ENCODE results near the gene UCK2.
"Not testable (repeated sequence)": the region's sequence is repeated elsewhere in the genome, so short reads cannot be mapped to it uniquely, and the experiment has no call there.

UCK2 gene

GRCh38 chr1:165827268-165828102, at the start of gene UCK2:
Gene UCK2 (plus strand): TSS chr1:165827614. CDS start chr1:165827834, 220 bp downstream.
- DNase-seq, result peak; percentile 95

- not testable (repeated sequence) for DNase-seq
These were observed 49.2 kb upstream of the UCK2 start for GRCh38 chr1:165778197-165778596.

GRCh38 chr1:165783519-165783918, 43.9 kb upstream of the UCK2 start:
- not testable (repeated sequence) for DNase-seq

- DNase-seq, result no peak
These were observed 39.7 kb upstream of the UCK2 start for GRCh38 chr1:165787741-165788140.

- no peak for DNase-seq
These were observed 33.5 kb upstream of the UCK2 start for GRCh38 chr1:165793951-165794350.

- no peak for DNase-seq
These were observed 31.5 kb upstream of the UCK2 start for GRCh38 chr1:165795894-165796293.

GRCh38 chr1:165799387-165799786, 28.0 kb upstream of the UCK2 start:
- no peak for DNase-seq

GRCh38 chr1:165804513-165804912, 22.9 kb upstream of the UCK2 start:
- DNase-seq, result not testable (repeated sequence)

GRCh38 chr1:165807613-165808012, 19.8 kb upstream of the UCK2 start:
- DNase-seq, result no peak

GRCh38 chr1:165815725-165816124, 11.7 kb upstream of the UCK2 start:
- no peak for DNase-seq

- no peak for DNase-seq
These were observed 11.3 kb upstream of the UCK2 start for GRCh38 chr1:165816157-165816556.

- DNase-seq, result no peak
These were observed 10.5 kb upstream of the UCK2 start for GRCh38 chr1:165816826-165817497.

- DNase-seq, result peak; percentile 30
These were observed 3.7 kb upstream of the UCK2 start for GRCh38 chr1:165823552-165824268.

GRCh38 chr1:165824269-165824643, 3.2 kb upstream of the UCK2 start:
- DNase-seq, result peak; percentile 38

GRCh38 chr1:165826565-165827267, 698 bp upstream of the UCK2 start:
- DNase-seq, result peak; percentile 45

- peak; percentile 86 for DNase-seq
These were observed 772 bp downstream of the UCK2 start for GRCh38 chr1:165828103-165828668.

GRCh38 chr1:165828669-165829329, 1.4 kb downstream of the UCK2 start:
- DNase-seq, result peak; percentile 86

- DNase-seq, result no peak
These were observed 2.5 kb downstream of the UCK2 start for GRCh38 chr1:165829888-165830287.

GRCh38 chr1:165831146-165831545, 3.7 kb downstream of the UCK2 start:
- no peak for DNase-seq

- DNase-seq, result no peak
These were observed 5.5 kb downstream of the UCK2 start for GRCh38 chr1:165832902-165833301.

- DNase-seq, result no peak
These were observed 5.9 kb downstream of the UCK2 start for GRCh38 chr1:165833358-165833757.

- DNase-seq, result no peak
These were observed 6.8 kb downstream of the UCK2 start for GRCh38 chr1:165834229-165834628.

All from retina (tissue), 1 donor.